Stimulated activated CD8-positive, alpha-beta memory T cell treated with anti-CD3 and anti-CD28 coated beads, Interleukin-12 subunit alpha, Interleukin-12 subunit beta, amount 100 ng/mL, for 24 hours (primary cell): ENCODE results near the gene FAS.
A peak's percentile ranks its signal among the peaks of the same experiment; 100 is the strongest.
"Not testable (repeated sequence)": the region's sequence is repeated elsewhere in the genome, so short reads cannot be mapped to it uniquely, and the experiment has no call there.

ENCODE experiments used
- DNase-seq: peaks from one replicate; pipeline ENCODE4 v3.0.0-alpha.2; 2020; ENCODE audit errors: extremely low read depth

The FAS gene

DNA sequence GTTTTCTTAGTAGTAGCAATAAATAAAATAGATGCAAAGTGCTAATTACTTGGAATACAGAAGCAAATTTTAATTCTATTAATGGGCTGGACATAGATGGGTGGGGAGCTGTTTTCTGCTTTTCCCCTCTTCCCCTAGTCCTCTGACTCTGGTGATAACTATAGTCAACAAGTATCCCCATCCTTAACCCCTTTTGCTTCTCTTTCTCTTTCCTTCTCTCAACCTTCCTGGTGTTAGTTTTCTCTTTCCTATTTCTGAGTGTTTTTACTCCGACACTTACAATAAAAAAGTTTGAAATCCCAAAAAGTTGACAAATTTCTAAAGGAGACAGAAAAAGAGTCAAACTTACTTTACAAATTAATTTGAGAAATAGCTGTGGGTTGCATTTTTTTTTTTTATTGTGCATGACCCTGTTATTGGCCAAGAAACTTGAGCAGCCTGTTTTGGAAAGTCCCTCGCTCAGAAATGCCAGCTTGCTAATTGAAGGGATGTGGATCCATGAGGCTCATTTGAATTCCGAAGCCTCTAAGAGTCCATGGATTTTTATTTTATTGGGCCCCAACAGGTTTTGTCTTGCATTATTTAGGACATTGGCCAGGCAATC lies 2.4 kb downstream of the FAS start:
- no peak for DNase-seq

- DNase-seq: no peak
Observed at GRCh38 chr10:88994019-88994418, 3.4 kb downstream of the FAS start.

DNA sequence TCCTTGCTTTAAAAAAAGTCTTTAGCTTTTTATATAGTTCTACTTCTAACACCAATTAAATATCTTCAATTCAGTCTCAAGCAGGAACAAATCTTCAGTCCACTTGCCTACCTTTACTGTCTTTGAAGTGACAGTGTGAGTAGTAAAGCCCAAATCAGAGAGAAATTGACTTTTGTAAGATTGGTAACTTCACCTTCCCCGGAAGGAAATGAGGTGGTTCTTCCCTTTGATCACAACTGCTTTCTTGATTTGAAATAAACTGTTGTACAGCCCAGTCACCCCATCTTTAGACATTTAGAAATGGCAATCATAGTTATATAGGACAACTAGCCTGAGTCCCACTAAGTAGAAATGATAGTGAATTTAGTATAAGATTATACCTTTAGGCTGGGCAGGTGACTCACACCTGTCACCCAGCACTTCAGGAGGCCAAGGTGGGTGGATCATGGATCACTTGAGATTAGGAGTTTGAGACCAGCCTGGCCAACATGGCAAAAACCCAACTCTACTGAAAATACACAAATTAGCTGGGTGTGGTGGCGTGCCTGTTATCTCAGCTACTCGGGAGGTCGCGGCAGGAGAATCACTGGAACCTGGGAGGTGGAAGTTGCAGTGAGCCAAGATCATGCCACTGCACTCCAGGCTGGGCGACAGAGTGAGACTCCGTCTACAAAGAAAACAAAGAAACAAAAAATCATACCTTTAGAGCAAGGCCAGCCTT lies 4.7 kb downstream of the FAS start:
- no peak for DNase-seq

- DNase-seq: no peak
Observed at GRCh38 chr10:88996927-88997326, 6.3 kb downstream of the FAS start.

- DNase-seq: no peak
Observed at GRCh38 chr10:88999625-89000024, 9.0 kb downstream of the FAS start.

DNA sequence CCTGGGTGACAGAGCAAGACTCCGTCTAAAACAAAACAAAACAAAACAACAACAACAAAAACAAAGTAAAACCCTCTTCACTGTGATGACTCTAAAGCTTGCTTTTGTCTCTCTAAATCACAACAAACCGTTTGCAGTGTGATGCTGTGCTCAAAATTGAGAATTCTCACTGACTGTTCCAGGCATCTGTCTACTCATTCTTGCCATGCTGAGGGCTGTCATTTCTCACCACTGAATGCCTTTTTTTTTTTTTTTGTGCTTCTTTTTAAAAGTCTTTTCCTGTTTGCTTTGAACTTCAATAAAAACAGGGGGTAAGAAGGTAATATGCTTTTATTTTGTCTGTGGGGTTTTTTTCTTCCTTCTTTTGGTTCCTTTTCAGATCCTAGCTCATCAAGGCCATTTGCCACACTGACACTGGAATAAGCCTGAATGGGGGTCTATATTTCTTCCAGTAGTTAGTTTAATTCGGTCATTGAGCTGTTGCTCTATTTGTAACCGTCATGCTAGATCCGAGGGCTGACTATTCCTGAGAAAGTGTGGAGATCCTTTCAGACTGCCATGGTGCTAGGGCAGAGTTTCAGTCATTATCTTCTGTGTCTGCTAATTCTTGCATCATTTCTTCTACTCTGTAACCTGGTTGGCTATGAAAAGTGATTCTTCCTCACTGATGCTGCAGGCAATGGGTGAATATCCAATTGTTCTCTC lies 10.6 kb downstream of the FAS start:
- DNase-seq: no peak

GRCh38 chr10:89001729-89002072 lies 11.1 kb downstream of the FAS start:
- DNase-seq: no peak

DNA sequence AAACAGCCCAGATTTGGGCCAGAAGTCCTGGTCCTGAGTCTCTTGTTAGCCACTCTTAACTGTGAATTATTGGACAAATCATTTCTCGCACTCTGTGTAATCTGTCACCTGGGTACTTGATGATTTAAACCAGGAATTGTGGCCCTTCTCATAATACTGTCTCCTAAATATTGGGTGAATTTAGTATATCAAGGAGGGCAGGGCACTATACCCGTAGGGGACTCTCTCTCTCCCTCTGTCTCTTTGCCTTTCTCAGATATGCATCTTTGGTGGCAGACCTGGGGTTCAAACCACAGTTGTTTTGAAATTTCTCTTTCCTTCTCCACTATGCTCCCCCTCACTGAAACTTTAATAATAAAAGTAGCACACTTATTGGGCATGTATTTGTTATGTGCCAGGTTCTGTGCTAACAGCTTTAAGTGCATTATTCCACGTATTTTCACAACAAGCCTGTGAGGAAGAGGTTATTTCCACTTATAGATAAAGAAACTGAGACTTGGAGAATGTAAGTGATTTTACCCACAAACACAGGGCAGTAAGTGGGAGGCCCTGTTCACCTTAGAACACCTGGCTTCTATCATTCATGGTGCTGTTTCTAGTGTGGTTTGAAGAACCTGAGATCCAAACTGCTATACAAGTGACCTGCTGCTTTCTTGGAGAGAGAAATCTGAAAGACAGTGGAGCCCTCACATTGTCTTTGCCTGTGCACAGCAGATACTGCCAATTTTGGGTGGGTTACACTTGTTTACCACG lies 11.8 kb downstream of the FAS start:
- DNase-seq: no peak

DNA sequence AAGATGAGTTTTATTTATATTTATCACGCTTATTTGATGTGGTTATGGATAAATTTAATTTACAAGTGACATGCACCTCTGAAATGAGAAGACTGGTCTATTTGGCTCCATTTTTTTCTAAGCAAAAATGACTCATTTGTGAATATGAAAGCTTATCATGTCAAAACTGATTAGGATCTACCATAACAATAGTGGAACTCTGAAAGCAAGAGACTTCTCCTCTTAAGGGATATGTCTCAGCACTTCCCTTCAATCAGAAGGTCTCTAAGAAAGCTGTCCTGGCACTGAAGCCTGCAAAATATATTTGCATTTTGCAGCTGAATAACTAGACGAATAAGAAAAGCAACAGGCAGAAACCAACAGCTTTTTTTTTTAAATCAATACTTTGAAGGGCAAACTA lies 12.7 kb downstream of the FAS start:
- no peak for DNase-seq

DNA sequence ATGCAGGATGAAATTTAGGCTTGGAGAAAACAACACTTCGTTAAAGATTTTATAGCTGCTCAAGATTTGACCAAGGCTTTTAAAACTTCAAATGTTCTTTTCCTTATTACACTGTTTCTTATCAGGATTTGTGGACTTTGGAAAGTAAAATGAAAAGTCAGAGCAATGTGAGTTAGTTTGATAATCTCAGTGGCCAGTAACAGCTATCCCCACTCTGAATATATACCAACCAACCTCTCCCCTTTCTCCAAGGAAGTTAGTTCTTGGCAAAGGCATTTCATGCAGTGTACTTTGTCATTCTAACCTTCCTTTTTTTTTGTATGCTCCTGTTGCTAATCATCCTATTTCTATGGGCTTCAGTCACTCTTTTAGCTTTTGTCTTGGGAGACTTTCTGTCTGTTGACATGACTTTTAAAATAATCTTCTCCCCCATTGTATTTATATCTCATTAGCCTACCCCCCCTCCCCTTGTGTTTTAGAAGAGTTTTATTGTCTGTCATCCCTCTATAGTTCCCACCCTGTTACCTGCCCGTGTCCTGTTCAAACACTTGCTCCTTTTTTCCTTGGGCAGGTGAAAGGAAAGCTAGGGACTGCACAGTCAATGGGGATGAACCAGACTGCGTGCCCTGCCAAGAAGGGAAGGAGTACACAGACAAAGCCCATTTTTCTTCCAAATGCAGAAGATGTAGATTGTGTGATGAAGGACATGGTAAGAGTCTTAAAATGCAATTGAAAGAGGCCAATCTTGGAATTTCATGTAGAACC lies 16.7 kb downstream of the FAS start:
- no peak for DNase-seq

DNA sequence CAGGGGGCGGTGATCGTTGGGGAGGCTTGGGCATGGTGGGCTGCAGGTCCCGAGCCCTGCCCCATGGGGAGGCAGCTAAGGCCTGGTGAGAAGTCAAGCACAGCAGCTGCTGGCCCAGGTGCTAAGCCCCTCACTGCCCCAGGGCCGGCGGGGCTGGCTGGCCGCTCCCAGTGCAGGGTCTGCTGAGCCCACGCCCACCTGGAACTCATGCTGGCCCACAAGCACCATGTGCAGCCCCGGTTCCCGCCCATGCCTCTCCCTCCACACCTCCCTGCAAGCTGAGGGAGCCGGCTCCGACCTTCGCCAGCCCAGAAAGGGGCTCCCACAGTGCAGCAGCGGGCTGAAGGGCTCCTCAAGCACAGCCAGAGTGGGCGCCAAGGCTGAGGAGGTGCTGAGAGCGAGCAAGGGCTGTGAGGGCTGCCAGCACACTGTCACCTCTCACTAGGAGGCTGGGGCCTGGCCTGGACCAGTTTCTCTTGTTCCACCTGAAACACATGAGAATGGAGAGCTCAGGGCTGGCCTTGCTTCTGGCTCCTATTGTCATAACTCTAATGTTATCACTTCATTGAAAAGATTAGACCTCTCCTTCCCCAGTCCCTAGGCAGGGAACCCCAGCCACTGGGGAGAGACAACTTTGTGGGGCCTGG lies 28.2 kb downstream of the FAS start:
- not testable (repeated sequence) for DNase-seq

- no peak for DNase-seq
Observed at GRCh38 chr10:89019569-89020327, 29.1 kb downstream of the FAS start.

GRCh38 chr10:89021526-89021925 lies 30.9 kb downstream of the FAS start:
- DNase-seq: not testable (repeated sequence)

- no peak for DNase-seq
Observed at GRCh38 chr10:89022734-89023133, 32.1 kb downstream of the FAS start.

DNA sequence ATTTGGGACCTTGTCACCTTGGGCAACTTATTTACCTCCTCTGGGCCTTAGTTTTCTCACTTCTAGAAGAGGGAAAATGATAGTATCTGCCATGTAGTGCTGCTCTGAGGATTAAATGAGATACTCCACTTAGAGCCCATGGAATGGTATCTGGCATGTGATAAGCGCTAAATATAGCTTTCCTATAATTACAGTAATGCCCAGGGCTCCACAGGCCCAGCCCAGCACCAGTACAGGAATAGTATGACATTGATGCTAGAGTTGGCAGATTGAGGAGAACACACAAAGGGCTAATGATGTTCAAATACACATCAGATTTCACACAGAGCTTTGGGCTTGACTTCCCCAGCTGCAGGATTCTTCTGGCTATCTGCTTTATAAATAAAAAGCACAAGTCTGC lies 34.9 kb downstream of the FAS start:
- DNase-seq: no peak

DNA sequence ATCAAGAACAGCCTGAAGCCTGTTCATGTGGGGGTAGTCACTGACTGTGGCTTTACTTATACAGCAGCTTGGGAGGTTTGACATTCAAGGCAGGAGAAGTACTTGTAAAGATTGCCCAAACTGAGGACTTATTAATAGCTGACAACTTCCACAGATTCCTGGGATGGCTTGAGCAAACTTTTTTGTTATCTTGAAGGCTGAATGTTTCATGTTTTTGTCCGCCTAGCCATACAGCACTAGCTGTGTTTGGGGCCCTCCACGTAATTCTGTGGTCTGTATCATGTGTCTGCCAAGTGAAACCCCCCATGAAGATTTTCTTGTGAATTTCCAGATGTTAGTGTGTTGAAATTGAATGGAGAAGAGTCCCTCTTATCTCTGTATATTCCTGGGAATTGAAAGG lies 38.6 kb downstream of the FAS start:
- no peak for DNase-seq

DNA sequence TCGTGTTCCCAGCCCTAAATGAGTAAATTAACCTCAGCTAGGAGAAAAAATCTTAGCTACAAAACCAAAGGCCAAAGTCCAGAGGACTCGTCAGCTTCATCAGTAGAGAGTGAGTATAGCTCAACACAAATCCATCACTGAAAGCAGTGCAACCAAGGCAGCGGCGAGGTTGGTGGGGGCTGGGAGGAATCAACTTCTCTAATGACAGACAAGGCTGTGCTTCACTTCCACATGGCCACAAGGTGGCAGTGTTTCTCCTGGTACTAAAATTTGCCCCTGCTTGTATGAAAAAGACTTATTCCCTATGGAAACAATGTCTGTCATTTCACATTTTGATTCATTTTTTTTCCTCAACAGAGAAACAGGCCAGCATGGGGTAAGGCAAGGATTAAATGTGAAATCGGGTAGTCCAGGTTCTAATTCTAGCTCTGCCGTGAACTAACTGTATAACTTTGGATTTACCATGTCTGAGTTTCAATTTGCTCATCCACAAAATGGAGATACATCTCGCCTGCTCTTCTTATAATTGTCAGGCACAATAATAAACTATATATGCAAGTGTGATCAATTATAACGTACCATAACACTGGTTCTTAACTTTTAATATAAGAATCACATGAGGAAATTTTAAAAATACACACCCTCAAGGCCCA lies 39.3 kb downstream of the FAS start:
- DNase-seq: peak; percentile 33

GRCh38 chr10:89030791-89031190 lies 40.2 kb downstream of the FAS start:
- no peak for DNase-seq

GRCh38 chr10:89032141-89032891 lies 41.7 kb downstream of the FAS start:
- peak; percentile 39 for DNase-seq
